Measurements from ENCODE around the gene SPAG4.

Gene SPAG4

GRCh38 chr20:35660122-35660937 lies 44.7 kb downstream of the SPAG4 start:
- peak; percentile 55 for DNase-seq

- DNase-seq = no peak
These were observed 45.4 kb downstream of the SPAG4 start for GRCh38 chr20:35661053-35661452.

GRCh38 chr20:35661908-35662307 lies 46.3 kb downstream of the SPAG4 start:
- no peak for DNase-seq

DNA sequence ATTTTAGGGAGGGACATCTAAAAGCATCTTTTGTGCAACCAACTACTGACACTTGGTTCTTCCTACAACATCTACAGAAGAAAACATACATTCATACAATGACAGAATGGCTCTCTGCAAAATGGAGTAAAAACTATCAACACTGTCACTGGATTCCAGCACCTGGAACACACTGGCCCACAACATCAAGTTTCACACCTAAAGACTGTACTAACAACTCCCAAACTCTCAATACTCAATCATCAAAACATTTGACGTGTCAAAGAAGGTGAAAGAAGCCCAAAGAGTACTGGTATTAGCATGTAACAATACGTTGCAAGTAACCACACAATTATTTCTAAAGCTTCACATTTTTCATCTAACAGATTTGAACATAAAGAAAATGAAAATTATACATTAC lies 46.9 kb downstream of the SPAG4 start:
- DNase-seq = peak; percentile 18

DNA sequence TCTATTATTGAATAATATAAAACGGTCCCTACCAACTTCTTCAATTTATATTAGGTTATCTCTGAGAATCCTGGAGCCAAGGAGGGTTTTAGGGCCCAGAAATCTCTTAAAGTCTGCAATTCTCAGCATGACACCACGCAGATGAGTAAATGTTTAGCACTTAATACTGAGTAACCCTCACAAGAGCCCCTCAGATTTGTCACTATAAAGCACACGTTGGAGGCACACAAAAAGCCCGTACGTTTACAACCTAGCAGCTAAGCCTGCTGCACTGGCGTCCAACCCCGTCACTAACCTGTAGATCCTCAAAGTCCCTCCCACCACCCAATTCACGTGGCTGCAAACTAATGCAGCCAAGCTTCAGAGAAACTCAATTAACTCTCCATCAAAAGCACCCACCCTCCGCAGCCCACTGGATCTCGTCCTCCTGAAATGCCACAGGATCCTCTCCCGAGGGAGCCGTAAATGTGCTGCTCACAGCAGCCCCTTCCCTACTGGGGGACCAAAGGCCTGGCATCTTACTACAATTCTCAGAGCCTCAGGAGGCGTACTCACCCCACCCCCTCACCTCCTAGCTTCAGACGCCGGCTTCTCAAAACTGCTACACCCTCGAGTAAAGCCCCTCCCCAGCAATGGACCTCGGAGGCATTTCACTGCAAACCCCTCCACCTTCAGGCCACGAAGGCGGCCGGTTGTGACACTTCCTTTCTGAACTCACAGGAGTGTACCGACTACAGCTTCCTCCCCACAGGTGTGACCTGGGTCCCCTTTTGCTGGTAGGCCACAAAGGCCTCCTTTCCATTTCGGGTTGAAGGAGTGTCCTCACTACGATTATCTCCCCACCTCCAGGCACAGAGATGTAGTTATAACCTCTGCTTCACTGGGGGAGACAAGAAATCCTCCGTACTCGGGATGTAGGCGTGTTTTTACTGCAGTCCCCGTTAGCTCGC lies 48.2 kb downstream of the SPAG4 start:
- peak; percentile 67 for DNase-seq

- DNase-seq = peak; percentile 93
These were observed 49.0 kb downstream of the SPAG4 start, which contains the start of the genes CPNE1 and RBM12 for GRCh38 chr20:35664466-35665206. TSS of gene CPNE1 (minus strand) at chr20:35664900. CDS start at chr20:35632923, 31,977 bp downstream. TSS of gene RBM12 (minus strand) at chr20:35664900. CDS start at chr20:35655322, 9,578 bp downstream.

DNA sequence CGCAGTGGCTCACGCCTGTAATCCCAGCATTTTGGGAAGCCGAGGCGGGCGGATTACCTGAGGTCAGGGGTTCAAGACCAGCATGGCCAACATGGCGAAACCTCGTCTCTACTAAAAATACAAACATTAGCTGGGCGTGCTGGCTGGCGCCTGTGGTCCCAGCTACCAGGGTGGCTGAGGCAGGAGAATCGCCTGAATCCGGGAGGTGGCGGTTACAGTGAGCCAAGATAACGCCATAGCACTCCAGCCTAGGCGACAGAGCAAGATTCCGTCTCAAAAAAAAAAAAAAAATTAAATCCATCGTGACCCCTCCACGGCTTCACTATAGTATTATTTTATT lies 50.3 kb downstream of the SPAG4 start:
- DNase-seq = no peak

DNA sequence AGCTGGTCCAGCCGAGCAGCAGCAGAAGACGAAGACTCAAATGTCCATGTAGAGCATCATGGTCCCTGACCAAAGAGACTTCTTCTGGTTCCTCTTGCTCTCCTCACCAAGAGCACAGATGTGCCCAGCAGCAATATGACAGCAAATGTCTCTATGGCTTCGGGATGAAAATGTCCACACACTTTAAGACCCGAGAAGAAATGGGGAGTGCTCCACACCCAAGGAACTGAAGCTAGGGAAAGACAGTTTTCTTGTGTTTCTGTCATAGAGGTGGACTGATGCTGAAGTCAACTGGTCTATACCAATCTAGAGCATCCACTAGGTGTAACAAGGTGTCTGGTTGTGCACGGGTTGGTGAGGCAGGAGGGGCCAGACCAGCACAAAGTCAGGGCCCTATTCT lies 53.6 kb downstream of the SPAG4 start:
- no peak for DNase-seq

- DNase-seq = no peak
These were observed 54.1 kb downstream of the SPAG4 start for GRCh38 chr20:35669681-35670080.

Measured in stimulated activated CD4-positive, alpha-beta T cell treated with anti-CD3 and anti-CD28 coated beads, Interleukin-1b, Interleukin-23, amount 100 ng/mL, for 48 hours (primary cell).